HCT116 (cell line): ENCODE results near the gene PDZD8.

ENCODE experiments used
- EZH2 ChIP-seq: fragments of 200-600 bp; sonication (generic); IDR thresholded peaks from 2 replicates; pipeline ENCODE4 v1.6.1; 2017; ENCODE audit warnings: antibody characterized with exemption, mixed run types
- EZH2phosphoT487 ChIP-seq: fragments of 200-600 bp; IDR thresholded peaks from 2 replicates; pipeline ENCODE4 v1.6.1; 2018; ENCODE audit warnings: antibody characterized with exemption, borderline replicate concordance
- FOSL1 ChIP-seq: IDR thresholded peaks from 2 replicates; pipeline ENCODE4 v1.6.1; 2012; ENCODE audit warnings: low read depth
- POLR2A ChIP-seq: IDR thresholded peaks from 2 replicates; pipeline ENCODE4 v1.7.0; 2011; ENCODE audit warnings: borderline replicate concordance; ENCODE audit not compliant: insufficient read depth, insufficient read length; ENCODE audit errors: extremely low read depth
- POLR2AphosphoS5 ChIP-seq: IDR thresholded peaks from 2 replicates; pipeline ENCODE4 v1.6.1; 2011; ENCODE audit warnings: mild to moderate bottlenecking, low read depth, low read length, moderate library complexity
- SRF ChIP-seq: IDR thresholded peaks from 2 replicates; pipeline ENCODE4 v1.6.1; 2012; ENCODE audit warnings: low read depth
- YY1 ChIP-seq: IDR thresholded peaks from 2 replicates; pipeline ENCODE4 v1.6.1; 2011; ENCODE audit warnings: low read length, low read depth, moderate library complexity, mild to moderate bottlenecking; ENCODE audit not compliant: insufficient replicate concordance; ENCODE audit errors: extremely low read depth
- ZNF274 ChIP-seq: fragments of 200-500 bp; sonication (Bioruptor generic); IDR thresholded peaks from 2 replicates; pipeline ENCODE4 v1.6.1; 2014; ENCODE audit warnings: mild to moderate bottlenecking, low read depth, low read length, inconsistent platforms
- TF ChIP-seq, protein P1 (sequence below): IDR thresholded peaks from 2 replicates; pipeline ENCODE4 v1.6.1; 2012
- TF ChIP-seq, protein P2 (sequence below), 3 experiments: fragments of 200-600 bp in 1 of 3; sonication (generic) in 1 of 3; IDR thresholded peaks in 2 of 3; conservative IDR thresholded peaks in 1 of 3; 2 replicates each; pipeline ENCODE4 v1.5.1; 2012 to 2017; ENCODE audit warnings: low read depth in 2 of 3, low read length in 2 of 3, antibody characterized with exemption in 1 of 3, borderline replicate concordance in 1 of 3, control low read depth in 1 of 3, mild to moderate bottlenecking in 1 of 3, mixed read lengths in 1 of 3, mixed run types in 1 of 3, moderate library complexity in 1 of 3; ENCODE audit not compliant: insufficient read depth in 1 of 3
- TF ChIP-seq, protein P3 (sequence below): IDR thresholded peaks from 2 replicates; pipeline ENCODE4 v1.6.1; 2012

DNA sequence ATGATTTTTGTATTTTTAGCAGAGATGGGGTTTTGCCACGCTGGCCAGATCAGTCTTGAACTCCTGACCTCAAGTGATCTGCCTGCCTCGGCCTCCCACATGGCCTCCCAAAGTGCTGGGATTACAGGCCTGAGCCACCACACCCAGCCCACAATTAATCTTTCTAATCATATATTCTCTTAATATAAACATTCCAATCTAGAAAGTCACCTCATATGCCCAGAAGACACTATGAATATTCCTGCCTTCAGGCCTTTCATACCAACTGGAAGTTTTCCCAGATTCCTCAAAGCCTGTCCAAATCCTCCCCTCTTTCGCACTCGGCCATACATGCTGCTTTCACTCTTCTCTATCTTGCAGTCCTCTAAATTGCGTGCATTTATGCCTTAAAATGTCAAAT is 32.6 kb downstream of the PDZD8 start:
- TF ChIP-seq, protein P1, sequence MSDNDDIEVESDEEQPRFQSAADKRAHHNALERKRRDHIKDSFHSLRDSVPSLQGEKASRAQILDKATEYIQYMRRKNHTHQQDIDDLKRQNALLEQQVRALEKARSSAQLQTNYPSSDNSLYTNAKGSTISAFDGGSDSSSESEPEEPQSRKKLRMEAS, result peak; percentile 20; the same call in 1 of the 2 replicates
- TF ChIP-seq, protein P2, sequence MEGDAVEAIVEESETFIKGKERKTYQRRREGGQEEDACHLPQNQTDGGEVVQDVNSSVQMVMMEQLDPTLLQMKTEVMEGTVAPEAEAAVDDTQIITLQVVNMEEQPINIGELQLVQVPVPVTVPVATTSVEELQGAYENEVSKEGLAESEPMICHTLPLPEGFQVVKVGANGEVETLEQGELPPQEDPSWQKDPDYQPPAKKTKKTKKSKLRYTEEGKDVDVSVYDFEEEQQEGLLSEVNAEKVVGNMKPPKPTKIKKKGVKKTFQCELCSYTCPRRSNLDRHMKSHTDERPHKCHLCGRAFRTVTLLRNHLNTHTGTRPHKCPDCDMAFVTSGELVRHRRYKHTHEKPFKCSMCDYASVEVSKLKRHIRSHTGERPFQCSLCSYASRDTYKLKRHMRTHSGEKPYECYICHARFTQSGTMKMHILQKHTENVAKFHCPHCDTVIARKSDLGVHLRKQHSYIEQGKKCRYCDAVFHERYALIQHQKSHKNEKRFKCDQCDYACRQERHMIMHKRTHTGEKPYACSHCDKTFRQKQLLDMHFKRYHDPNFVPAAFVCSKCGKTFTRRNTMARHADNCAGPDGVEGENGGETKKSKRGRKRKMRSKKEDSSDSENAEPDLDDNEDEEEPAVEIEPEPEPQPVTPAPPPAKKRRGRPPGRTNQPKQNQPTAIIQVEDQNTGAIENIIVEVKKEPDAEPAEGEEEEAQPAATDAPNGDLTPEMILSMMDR (IDR thresholded peaks at IDR 0.05 in 2 of 3, conservative IDR thresholded peaks at IDR 0.05 in 1 of 3; ENCODE audit: borderline replicate concordance in 1 of 3, insufficient read depth in 1 of 3, low read depth in 2 of 3, low read length in 2 of 3), result no peak
- TF ChIP-seq, protein P3, sequence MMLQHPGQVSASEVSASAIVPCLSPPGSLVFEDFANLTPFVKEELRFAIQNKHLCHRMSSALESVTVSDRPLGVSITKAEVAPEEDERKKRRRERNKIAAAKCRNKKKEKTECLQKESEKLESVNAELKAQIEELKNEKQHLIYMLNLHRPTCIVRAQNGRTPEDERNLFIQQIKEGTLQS, result no peak
- TF ChIP-seq EZH2 (no peak), POLR2AphosphoS5 (no peak), ZNF274 (no peak), POLR2A (no peak), YY1 (no peak), EZH2phosphoT487 (no peak), FOSL1 (0 out of 2 replicates have a peak, but pooled peaks have one; percentile 36), SRF (no peak)
